DOHH2 (cell line): Measurements from ENCODE around the gene HMHB1.

ENCODE experiments used
- CTCF ChIP-seq: fragments of 200-600 bp; sonication (generic); IDR thresholded peaks from one replicate; pipeline ENCODE4 v1.5.1; 2014; ENCODE audit warnings: antibody characterized with exemption, mild to moderate bottlenecking, low read depth, low read length; ENCODE audit not compliant: poor library complexity, severe bottlenecking
- EZH2phosphoT487 ChIP-seq: fragments of 200-600 bp; sonication (generic); IDR thresholded peaks from 2 replicates; pipeline ENCODE4 v1.6.1; 2017; ENCODE audit warnings: borderline replicate concordance, mild to moderate bottlenecking, antibody characterized with exemption, low read length, moderate library complexity, mixed read lengths

- TF ChIP-seq CTCF (no peak), EZH2phosphoT487 (no peak)
These were observed 29.5 kb downstream of the HMHB1 start for GRCh38 chr5:143841446-143841845.
